ENCODE results near the gene LRP5.

Gene LRP5

DNA sequence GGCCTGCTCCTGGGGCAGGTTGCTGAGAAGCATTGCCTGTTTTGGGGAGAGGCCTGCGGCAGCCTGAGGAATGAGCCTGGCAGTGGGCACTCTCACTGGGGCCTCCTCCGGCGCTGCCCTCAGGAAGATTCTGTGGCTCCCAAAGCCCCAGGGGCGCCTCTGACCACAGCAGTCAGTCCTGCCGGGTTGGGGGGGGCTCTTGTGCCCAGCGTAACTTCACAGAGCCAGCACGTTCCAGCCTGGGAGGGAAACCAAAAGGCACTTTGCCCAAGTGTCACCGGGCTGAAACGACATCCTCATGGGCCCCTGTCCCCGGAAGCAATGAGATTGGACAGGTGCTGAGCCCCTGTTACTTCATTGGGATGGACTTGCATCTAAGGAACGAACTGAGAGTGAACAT is 4.3 kb upstream of the LRP5 start:
- Histone ChIP-seq H2AFZ (ENCODE audit: low read depth) (no peak overlapping the region), H3K27ac (no peak overlapping the region)
- TF ChIP-seq, protein P1, sequence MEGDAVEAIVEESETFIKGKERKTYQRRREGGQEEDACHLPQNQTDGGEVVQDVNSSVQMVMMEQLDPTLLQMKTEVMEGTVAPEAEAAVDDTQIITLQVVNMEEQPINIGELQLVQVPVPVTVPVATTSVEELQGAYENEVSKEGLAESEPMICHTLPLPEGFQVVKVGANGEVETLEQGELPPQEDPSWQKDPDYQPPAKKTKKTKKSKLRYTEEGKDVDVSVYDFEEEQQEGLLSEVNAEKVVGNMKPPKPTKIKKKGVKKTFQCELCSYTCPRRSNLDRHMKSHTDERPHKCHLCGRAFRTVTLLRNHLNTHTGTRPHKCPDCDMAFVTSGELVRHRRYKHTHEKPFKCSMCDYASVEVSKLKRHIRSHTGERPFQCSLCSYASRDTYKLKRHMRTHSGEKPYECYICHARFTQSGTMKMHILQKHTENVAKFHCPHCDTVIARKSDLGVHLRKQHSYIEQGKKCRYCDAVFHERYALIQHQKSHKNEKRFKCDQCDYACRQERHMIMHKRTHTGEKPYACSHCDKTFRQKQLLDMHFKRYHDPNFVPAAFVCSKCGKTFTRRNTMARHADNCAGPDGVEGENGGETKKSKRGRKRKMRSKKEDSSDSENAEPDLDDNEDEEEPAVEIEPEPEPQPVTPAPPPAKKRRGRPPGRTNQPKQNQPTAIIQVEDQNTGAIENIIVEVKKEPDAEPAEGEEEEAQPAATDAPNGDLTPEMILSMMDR (conservative IDR thresholded peaks at IDR 0.05; ENCODE audit: low read depth, low read length) = no peak

DNA sequence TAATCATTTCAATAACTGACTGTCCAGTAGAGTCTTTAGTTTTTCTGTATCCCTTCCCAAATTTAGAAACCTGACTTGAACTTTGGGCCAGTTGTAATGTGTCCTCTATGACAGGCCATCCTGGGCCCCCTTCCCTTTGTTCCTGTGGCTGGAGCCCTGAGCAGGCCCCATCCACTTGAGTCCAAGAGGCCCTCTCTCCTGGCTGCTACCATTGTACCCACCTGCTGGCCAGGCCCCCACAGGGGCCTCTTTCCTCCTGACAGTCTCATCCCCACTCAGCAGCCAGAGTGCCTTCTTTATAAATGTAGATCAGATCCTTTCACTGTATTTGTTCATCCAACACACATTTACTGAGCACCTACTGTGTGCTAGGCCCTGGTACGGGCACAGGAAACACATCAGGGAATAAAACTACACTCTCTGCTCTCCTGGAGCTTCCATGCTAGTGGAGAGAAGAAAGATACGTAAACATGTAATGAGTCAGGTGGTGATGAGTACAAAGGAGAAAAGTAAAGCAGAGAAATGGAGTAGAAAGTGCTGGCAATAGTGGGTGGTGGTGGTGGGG is 2.7 kb upstream of the LRP5 start:
- H3K4me1 ChIP-seq (ENCODE audit: low read depth, poor library complexity, severe bottlenecking) = peaks cover 21% of the 10 kb centered on the region
- H3K36me3 ChIP-seq (ENCODE audit: insufficient read depth) = no peaks in the 10 kb centered on the region
- H3K4me3 ChIP-seq (IDR thresholded peaks at IDR 0.05; ENCODE audit: insufficient read depth, low read depth, low read length) = no peak overlapping the region
- H3K27me3 ChIP-seq (ENCODE audit: insufficient read depth, low read depth) = no peaks in the 10 kb centered on the region
- H3K27ac ChIP-seq = no peak overlapping the region
- H2AFZ ChIP-seq (ENCODE audit: low read depth) = no peak overlapping the region
- TF ChIP-seq, protein P1 (conservative IDR thresholded peaks at IDR 0.05; ENCODE audit: low read depth, low read length) = no peak
- no peak overlapping the region for H3K4me2 ChIP-seq
- no peaks in the 10 kb centered on the region for H4K20me1 ChIP-seq (ENCODE audit: insufficient read depth)
- H3K9ac ChIP-seq = no peak overlapping the region
- no peaks in the 10 kb centered on the region; the same call in 1 of the 2 replicates for H3K79me2 ChIP-seq (ENCODE audit: insufficient read depth, low read depth)

More for the DNA sequence above, 4.3 kb upstream of the LRP5 start:
- Histone ChIP-seq H3K4me3 (IDR thresholded peaks at IDR 0.05; ENCODE audit: insufficient read depth, low read depth, low read length) (no peak overlapping the region), H3K9ac (no peak overlapping the region), H4K20me1 (ENCODE audit: insufficient read depth) (no peaks in the 10 kb centered on the region), H3K4me2 (no peak overlapping the region), H3K36me3 (ENCODE audit: insufficient read depth) (no peaks in the 10 kb centered on the region), H3K79me2 (ENCODE audit: insufficient read depth, low read depth) (no peaks in the 10 kb centered on the region), H3K4me1 (ENCODE audit: low read depth, poor library complexity, severe bottlenecking) (peaks cover 12% of the 10 kb centered on the region), H3K27me3 (ENCODE audit: insufficient read depth, low read depth) (no peaks in the 10 kb centered on the region)

DNA sequence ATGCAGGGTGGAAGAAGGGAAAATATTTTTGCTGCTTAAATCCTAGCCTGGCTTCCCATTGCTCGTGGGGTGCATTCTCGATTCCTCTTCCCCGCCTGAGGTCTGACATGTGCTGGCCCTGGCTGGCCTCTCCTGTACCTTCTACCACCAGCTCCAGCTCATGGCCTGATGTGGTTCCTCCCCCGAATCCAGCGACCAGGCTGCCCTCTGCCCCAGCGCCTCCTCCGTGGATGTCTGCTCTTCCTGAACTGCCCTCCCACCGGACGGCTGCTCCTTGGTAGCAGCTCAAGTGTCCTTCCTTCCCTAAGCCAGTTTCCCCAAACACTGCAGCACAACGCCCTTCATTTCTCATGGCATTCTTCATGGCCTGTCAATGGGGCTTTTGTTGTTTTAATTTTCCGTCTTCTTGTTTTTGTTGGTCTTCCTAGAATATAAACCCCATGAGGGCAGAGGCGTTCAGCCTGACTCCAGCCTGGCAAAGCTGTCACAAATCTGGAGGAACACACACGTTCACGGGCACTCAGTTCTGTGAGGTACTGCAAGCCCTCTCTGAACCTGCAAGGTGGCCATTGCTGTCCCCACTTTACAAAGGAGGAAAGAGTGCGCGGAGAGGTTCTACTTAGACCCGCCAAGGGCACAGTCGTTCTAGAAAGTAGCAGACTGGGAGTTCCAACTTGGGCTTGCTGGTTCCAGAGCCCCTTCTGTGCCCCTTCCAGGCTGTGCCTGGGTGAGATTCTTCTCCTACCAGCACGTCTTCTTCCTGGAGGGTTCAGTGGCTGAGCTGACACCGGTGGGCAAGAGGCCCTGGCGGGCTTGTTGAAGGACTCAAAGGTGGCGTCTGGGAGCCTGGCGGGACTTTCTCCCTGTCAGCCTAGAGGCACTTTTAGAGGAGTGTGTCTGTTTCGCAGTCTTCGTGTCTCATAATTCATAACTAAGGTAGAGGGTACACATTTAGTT is 953 bp upstream of the LRP5 start:
- Histone ChIP-seq H3K27me3 (ENCODE audit: insufficient read depth, low read depth) (no peaks in the 10 kb centered on the region), H3K79me2 (ENCODE audit: insufficient read depth, low read depth) (no peaks in the 10 kb centered on the region; the same call in 1 of the 2 replicates), H4K20me1 (ENCODE audit: insufficient read depth) (no peaks in the 10 kb centered on the region), H3K4me1 (ENCODE audit: low read depth, poor library complexity, severe bottlenecking) (peaks cover 22% of the 10 kb centered on the region), H3K27ac (no peak overlapping the region), H3K9ac (no peak overlapping the region), H3K36me3 (ENCODE audit: insufficient read depth) (no peaks in the 10 kb centered on the region), H3K4me3 (IDR thresholded peaks at IDR 0.05; ENCODE audit: insufficient read depth, low read depth, low read length) (no peak overlapping the region), H3K4me2 (peak overlapping the region; percentile 25; the same call in 1 of the 2 replicates), H2AFZ (ENCODE audit: low read depth) (no peak overlapping the region)
- TF ChIP-seq, protein P1 (conservative IDR thresholded peaks at IDR 0.05; ENCODE audit: low read depth, low read length) = no peak

DNA sequence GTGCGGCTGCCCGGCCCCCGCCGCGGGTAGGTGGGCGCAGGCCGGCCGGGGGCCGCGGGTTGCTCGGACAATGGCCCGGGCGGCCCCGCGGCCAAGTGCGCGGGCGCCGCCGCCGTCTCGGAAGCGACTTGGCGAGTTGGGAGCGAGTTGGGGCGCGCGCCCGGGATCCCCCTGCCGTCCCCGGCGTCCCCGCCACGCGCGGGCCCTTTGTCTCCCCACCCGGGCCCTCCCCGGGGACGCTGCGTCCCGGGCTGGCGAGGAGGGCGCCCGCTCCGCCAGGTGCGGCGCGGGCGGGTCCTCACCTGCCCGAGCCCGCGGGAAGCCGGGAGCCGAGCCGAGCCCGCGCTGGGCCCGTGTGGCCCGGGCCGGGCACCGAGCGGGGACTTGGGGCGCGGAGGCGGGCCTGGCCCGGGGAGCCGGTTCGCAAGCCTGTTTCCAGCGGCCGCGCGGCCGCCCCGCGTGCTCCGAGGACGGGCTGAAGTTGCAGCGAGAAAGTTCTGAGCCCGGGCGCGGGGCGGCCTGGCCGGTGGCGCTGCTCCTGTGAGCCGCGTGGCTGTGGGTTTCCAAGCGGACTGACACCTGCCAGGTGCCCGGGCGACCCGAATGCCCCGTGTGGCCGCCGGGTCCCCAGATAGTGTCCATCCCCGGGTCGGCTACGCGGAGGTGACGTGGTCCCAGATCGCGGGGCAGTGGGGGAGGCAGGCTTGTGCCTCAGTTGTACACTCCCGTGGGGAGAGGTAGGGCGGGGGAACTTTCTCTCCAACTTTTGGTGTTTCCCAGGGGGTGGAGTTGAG is 586 bp downstream of the LRP5 start:
- Histone ChIP-seq H4K20me1 (ENCODE audit: insufficient read depth) (no peaks in the 10 kb centered on the region), H3K4me1 (ENCODE audit: low read depth, poor library complexity, severe bottlenecking) (peaks cover 22% of the 10 kb centered on the region), H3K4me3 (IDR thresholded peaks at IDR 0.05; ENCODE audit: insufficient read depth, low read depth, low read length) (no peak overlapping the region), H3K4me2 (peak overlapping the region; percentile 94), H3K79me2 (ENCODE audit: insufficient read depth, low read depth) (no peaks in the 10 kb centered on the region; the same call in 1 of the 2 replicates), H3K9ac (peak overlapping the region; percentile 80; the same call in 1 of the 2 replicates), H3K27me3 (ENCODE audit: insufficient read depth, low read depth) (no peaks in the 10 kb centered on the region), H3K36me3 (ENCODE audit: insufficient read depth) (no peaks in the 10 kb centered on the region), H2AFZ (ENCODE audit: low read depth) (peak overlapping the region; percentile 85), H3K27ac (no peak overlapping the region)
- TF ChIP-seq, protein P1 (conservative IDR thresholded peaks at IDR 0.05; ENCODE audit: low read depth, low read length) = no peak

All from KMS-11 (cell line).